CD4-positive, alpha-beta T cell treated with Interleukin-15 for 1 hour (primary cell): ENCODE results near the gene PER2.
"Not testable (repeated sequence)": the region's sequence is repeated elsewhere in the genome, so short reads cannot be mapped to it uniquely, and the experiment has no call there.

Experiments
- DNase-seq: peaks from one replicate; pipeline ENCODE4 v3.0.0-alpha.2; 2020

PER2 gene

GRCh38 chr2:238286987-238287736, 1.2 kb downstream of the PER2 start:
- DNase-seq: no peak

DNA sequence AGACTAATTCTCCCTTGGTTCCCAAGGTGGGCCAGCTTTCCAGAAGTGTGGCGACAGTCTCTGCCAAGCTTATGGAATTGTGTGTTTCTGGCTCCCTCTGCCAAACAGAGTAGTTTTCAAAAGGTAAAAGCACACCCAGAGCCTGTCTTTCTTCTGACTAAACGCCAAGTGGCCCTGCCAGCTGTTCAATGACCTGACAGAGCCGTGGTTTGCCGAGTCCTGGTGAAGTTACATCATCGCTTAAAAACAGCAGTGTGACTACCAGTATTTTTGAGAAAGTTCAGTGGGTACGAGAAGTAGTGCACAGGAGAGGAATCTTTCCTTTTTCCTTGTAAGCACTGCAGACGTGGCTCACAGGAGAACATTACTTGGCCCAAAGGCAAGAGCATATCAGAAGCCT, 1.9 kb downstream of the PER2 start:
- no peak for DNase-seq

- DNase-seq: no peak
Measured at GRCh38 chr2:238286095-238286494, 2.3 kb downstream of the PER2 start.

DNA sequence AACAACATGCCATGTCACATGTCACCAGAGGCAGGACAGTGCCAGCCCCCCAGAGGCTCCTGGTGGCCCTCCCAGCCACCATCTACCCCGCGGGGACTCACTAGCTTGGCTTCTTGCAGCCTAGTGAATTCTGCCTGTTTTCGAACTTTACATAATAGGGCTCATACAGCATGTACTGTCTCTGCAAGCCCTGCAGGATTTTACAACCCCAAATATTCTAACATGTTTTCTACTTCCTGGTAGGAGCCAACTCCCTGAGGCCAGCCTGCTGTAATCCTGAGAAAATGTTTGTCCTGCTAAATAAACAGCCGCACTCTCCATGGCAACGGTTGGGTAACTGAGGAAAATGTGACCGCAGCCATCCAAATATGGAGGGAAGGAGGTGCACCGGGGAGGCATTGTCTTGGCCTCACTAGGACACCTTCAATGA, 2.7 kb downstream of the PER2 start:
- DNase-seq: no peak

DNA sequence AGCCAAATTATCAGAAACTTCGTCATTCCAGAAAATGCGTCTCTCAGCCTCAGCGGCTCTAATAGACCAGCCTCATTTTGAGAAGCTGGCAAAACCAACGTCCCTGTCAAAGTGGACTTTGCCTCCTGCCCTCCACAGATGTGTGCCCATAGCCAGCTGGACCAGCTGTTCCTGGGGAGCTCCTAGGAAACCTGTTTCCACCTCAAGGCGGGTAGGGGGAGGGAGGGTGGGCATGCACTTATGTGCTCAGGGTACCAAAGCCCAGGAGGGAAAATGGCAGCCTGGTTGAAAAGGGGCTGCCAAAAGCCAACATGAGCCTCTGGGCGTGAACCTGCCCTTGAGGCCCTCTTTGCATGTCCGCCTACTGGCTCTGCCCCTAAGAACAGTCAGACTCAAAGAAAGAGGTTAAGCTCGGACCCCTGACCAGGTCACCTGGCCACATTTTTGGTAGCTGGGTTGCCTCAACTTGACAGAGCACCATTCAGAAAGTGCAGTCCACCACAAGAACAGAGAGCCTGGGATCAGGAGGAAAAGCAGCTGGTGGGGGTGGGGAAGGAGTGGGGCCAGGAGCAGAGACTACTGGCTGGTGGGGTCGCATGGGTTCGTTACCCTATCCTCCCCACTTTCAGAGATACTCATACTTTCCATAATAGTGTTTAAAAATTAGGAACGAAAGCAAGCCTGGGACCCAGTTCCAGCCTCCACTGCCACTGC, 3.5 kb downstream of the PER2 start:
- DNase-seq: no peak

- no peak for DNase-seq
Measured at GRCh38 chr2:238282861-238283738, 5.3 kb downstream of the PER2 start.

DNA sequence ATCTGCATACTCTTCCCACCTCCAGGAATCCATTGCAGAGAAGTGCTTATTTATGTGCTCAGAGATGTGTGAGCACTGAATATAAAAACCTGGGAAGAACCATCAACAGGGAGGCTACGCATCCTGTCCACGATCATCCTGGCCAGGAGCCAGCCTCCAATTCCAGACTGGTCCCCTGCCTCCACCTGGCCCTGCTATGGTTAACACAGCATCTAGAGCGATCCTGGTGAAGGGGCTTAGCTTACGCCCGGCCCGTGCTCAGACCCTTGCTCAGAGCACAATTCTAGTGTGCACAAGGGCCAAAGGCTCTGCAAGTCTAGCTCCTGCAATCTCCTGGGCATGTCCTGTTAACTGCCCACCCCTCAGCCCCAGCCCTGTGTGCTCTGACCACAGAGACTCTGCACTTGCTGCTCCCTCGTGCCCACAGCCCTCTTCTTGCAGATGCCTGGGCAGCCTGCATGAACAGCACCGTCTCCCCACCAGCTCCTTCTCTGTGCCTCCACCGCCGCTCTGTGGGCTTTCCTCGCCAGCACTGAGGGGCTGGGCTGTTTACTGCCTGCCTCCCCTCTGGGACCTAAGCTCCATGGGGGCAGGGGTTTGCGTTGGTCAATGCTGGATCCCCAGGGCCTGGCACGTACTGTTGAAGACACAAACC, 6.5 kb downstream of the PER2 start:
- DNase-seq: no peak

DNA sequence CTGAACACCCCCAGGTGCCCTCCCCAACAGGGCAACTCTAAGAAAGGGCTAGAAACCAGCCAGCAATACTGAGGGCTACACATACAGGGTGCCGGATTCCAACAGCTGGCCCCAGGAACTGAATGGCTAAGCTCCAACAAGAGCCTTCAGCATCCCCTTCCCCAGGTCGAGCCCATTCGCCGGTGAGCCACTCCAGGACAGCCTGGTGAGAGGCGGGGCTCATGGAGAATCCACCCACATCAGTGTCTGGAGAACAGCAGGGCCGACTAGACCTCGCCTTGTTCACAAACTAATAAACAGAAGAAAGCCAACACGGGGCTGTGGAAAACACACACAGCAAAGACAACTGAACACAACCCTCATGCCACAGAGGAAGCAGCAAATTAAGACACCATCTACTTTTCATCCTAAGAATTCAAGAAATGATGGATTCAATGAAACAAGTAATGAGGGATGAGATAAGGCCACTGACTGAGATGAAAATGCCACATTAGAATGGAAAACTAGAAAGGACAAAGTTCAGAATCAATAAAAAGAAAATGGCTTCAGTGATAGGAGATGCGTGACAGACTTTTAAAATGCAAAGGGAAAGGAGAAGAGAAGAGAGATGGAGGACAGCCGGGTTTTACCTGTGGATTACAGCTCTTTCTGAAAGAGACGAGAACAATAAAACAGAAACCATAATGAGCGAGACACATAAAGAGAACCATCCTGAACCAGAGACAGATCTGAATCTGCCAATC, 8.2 kb downstream of the PER2 start:
- DNase-seq: no peak

DNA sequence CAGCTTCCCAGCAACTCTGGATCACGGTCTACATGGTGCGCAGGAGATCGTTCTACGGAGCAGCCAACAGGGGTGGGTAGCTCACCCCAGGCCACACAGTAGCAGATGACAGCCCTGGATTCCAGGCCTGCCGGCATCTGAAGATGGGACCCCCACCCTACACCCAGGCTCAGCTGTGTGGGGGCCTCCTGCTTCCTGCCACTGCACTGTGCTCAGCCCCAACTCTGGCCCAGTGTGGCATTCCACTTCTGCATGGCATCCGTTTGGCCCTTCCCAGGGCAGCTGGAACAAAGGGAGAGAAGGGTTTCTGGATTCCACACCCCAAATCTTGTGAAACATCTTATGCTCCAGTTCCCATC, 9.1 kb downstream of the PER2 start:
- no peak for DNase-seq

DNA sequence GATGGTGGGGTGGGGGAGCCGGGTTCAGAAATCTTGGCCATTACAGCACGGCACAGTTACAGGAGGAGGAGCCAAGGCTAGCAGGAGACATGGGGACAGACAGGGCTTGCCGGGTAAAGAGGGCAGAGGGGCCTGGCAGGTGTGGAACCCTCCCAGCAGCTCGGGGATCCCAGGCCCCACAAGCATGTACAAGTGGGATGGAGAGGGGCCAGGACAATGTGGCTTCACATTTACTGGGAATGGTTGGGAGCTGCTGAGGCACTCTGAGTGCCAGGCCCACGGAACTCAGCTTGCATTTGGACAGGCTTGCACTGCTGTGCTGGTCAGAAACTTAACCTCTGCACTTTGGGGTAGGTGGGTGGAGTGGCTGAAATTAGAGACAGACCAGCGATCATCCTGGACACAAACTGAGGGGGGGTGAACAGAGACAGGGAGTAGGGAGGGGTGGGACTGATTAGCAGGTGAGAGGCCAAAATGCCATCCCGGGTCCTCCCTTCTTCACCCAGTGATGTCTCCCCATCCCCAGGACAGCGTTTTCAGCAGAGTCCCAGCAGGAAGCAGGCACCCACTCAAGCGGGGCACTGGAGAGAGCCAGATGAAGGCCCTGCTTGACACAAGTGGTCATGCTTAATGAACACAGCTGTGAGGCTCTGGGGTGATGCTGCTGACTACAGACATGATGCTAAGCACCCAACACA, 9.6 kb downstream of the PER2 start:
- DNase-seq: no peak

- DNase-seq: peak; percentile 7
Measured at GRCh38 chr2:238277695-238278094, 10.7 kb downstream of the PER2 start.

DNA sequence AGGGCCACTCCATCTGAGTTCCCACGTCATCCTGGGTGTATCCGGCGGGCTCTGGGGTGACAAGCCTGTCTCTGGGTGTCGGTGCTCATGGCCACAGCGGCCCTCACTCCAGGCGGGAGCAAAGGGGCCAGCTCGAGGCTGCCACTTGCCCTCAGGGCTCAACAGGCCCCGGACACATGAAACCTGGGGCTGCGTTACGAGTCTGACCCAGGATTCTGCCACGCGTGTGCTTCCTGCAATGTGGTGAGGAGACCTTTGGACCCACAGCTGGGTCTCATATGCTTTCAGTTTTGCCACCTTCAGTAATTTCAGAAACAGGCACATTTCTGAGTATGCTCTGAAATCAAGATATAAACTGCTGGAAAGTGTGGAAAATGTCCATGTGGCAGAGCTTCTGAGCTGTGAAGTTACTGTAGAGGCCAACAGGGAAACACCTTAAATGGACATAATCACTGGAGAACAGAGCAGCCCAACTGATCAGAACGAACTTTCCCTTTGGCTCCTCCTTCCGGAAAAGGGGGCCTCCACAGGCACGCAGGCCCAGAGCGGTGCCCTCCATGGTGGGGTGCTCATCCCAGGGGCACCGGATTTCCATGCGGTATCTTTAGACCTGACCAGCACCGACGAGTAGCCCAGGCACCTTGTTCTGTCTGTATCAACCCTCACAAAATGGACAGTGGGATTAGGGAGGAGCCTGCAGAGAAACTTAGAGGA, 14.1 kb downstream of the PER2 start:
- peak; percentile 1 for DNase-seq

DNA sequence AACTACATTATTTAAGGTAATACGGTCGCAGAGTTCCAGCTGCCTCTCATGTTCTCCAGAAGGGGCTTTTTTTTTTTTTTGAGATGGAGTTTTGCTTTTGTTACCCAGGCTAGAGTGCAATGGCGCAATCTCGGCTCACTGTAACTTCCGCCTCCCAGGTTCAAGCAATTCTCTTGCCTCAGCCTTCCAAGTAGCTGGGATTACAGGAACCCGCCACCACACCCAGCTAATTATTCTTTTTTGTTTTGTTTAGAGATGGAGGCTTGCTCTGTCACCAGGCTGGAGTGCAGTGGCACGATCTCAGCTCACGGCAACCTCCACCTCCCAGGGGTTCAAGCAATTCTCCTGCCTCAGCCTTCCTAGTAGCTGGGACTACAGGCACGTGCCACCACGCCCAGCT, 15.0 kb downstream of the PER2 start:
- peak; percentile 16 for DNase-seq

DNA sequence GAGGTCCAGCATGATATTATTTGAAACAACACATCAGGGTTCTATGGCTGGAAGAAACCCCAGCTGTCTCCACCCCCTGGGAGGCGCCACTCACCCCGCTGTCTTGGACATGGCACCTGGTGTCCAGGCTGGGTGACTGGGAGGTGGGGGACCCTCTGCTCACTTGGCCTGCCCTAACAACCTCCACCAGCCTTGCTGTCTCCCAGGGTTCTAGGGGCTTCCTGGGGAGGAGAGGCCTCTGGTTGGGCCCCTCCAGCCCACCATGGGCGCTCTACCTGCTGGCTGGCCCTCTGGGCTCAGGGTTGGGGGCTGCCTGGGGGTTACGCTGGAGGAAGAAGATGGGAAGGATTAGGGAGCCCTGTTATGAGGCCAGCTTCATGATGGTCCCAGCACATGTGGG, 16.3 kb downstream of the PER2 start:
- DNase-seq: peak; percentile 9

- DNase-seq: not testable (repeated sequence)
Measured at GRCh38 chr2:238271686-238272085, 16.7 kb downstream of the PER2 start.

- no peak for DNase-seq
Measured at GRCh38 chr2:238271061-238271554, 17.3 kb downstream of the PER2 start.

DNA sequence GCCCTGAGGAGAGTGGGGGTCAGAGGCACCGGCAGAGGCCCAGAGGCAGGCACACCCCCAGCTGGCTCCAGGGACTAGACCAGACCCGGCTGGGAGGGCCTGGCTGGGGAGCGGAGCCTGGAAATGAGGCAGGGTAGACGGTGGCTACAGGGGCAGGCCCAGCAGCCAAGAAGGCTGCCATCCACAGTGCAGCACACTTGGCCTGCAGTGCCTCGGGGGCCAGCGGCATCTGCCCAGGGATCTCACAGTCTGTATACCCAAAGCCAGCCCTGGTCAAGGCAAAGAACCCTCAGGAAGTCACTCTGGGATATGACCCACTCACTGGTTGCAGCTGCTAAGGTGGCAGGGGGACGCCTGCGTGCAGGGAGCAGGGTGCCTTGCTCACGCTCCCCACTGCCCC, 17.8 kb downstream of the PER2 start:
- no peak for DNase-seq

DNA sequence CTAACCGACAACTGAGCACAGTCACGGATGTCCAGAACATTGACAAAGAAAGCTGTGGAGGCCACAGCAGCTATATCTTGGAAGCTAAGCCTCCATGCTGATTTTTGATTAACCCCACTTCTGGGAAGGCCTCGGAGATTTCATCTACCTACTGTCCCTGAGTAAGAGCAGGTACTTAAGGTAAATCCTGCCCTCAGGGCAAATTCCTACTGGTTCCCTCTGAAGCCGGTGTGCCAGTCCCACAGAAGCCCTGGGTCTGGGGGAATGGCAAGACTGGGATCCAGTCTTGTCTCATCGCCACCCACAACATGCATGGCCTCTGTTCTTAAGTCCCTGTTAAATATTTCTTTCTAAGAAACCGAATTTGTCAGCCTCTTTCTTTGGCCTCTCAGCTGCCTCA, 18.7 kb downstream of the PER2 start:
- DNase-seq: no peak

DNA sequence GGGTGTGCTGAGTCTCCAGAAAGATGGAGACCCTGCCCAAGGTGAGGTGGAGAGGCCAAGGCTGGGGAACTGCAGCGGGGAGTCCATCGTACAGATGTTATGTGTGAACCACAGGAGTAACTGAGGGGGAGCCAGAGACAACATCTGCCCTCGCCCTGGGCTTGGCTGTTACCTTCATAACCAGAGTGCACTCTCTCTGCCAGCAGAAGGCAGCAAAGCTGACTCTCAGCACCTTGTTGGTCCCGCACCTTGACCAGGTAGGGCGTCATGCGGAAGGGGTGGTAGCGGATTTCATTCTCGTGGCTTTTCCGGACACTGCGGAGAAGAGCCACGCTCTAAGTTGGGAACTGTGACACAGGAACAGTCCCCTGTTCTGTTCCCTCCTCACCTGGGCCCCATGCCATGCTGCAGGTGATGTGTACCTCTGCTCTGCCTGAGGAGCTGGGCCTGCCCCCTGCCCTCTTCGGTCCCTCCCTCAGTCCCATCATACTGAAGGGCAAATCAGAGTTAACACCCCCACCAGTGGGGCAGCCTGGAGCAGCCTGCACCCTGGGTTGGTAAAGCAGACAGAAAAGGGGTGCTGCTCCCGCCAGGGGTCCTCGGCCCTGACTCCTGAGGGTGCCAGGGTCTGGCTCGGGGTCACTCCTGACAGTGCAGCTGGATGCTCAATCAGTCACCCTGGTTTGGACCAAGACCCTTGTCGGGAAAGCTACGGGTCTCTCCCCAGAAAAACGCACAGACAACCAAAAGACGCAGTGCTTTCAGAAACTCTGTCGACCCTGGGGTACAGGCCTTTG, 20.3 kb downstream of the PER2 start:
- no peak for DNase-seq

DNA sequence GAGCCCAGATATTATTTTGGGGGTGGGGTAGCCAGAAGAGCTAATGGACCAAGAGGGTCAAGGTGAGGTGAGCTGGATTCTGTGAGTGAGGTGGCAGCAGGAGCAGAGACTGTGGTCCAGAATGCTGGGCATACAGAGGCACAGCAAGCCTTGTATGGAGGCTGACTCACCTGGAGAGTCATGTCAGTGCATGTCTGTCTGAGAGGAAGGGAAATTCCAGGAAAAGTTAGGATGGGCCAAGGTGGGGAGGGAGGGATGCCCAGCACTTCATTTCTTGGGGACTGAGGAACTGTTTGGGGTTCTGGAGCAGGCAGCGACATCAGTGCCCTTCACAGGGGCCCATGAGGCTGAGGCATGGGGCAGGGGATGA, 21.1 kb downstream of the PER2 start:
- no peak for DNase-seq
